ENCODE data around the gene LRRC10.
"Not testable (repeated sequence)": the region's sequence is repeated elsewhere in the genome, so short reads cannot be mapped to it uniquely, and the experiment has no call there.

LRRC10 gene

DNA sequence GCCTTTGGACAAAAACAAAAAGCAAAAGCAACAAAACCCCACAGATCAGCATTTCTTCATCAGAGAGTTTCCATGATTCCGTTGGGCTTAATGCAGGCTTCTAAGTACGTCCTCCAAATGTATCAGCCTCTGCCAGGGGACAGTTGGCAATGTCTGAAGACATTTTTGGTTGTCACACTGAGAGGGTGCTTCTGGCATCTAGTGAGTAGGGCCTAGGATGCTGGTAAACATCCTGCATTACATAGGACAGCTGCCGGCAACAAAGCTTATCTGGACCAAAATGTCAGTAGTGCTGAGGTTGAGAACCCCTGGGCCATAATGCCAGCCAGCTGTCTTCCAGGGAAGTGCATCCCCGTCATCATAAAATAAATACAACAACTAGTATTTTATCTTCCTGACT is 9.4 kb upstream of the LRRC10 start:
- no peak for DNase-seq

DNA sequence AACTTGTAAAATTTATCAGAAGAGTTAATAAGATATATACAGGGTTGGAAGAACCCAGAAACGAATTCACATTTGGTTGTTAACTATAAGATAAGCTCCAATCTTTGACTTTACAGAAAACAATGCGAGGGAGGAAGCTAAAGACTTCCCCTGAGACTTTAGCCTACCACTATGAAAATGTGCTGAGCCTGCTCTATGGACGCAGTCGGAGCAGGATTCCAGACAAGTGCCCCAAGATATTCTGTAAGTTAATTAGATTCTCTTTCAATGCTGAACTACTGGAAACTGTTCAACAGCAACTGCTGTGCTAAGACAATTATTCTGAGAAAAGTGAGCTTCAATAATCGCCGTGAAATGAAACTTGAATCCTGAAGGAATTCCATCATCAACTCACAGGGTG is 8.3 kb upstream of the LRRC10 start:
- no peak for DNase-seq

- no peak for DNase-seq
Observed at GRCh38 chr12:69616025-69616424, 5.3 kb upstream of the LRRC10 start.

- no peak for DNase-seq
Observed at GRCh38 chr12:69613351-69613750, 2.6 kb upstream of the LRRC10 start.

- DNase-seq, result no peak
Observed at GRCh38 chr12:69610126-69610525, 581 bp downstream of the LRRC10 start.

DNA sequence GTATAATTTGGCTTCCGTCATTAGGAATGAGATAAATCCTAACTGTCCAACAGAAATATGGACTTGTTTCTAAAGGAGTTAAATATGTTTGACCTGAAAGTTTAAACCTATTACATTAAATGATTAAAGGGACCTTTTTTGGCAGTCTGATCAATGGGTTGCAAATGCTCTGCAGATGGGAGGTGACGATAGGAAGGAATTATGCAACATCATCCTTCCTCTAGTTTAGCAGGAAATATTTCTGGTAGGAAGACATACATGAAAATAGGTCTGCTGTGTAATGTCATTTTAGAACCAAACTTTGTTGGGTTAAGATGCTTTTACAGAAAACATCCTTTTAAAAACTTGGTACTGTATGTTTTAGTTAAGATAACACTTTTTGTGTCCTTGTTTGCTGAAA is 2.6 kb downstream of the LRRC10 start:
- DNase-seq, result no peak

DNA sequence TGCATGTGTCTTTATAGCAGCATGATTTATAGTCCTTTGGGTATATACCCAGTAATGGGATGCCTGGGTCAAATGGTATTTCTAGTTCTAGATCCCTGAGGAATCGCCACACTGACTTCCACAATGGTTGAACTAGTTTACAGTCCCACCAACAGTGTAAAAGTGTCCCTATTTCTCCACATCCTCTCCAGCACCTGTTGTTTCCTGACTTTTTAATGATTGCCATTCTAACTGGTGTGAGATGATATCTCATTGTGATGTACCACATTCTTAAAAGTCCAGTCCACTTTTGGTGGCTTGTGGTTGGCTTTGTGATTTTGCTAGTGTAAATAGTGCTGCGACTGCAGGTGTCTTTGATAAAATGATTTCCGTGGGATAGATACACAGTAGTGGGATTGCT is 6.4 kb downstream of the LRRC10 start:
- DNase-seq, result not testable (repeated sequence)

GRCh38 chr12:69603556-69603955 is 7.2 kb downstream of the LRRC10 start:
- not testable (repeated sequence) for DNase-seq

DNA sequence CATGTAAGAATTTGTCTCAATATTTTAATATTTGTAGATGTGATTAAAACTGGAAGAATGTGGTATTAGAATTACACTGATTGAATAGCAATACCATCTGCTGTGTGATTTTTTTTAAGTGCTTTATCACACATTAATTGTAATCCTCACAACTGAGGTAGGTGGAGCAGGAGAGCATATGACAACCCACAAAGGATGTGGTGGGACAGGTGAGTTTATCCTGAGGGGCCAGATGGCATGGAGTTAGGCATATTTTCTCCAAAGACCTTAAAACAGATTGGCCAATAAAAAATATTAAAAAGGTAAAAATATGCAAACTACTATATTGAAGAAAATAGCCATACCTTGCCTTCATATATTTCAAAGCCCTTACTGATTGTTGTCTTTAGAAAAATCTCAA is 7.8 kb downstream of the LRRC10 start:
- no peak for DNase-seq

GRCh38 chr12:69601962-69602685 is 8.6 kb downstream of the LRRC10 start:
- DNase-seq, result no peak

DNA sequence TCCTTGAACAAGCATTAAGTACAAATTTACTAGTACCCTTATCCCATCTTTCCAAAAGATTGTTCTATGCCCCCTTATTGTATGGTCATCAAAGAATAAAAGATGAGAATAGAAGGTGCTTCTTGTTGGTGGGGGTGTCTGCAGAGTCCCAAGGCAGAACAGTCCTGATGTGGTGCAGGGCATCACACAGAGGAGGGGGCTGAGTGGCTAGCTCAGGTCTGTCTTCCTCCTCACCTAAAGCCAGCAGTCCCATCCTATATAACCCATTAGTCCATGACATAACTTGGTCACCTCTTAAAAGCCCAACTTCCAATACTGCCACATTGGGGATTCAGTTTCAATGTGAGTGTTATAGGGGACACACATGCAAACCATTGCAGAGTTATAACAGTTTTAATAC is 9.9 kb downstream of the LRRC10 start:
- no peak for DNase-seq

GRCh38 chr12:69598174-69598753 is 12.4 kb downstream of the LRRC10 start:
- no peak for DNase-seq

DNA sequence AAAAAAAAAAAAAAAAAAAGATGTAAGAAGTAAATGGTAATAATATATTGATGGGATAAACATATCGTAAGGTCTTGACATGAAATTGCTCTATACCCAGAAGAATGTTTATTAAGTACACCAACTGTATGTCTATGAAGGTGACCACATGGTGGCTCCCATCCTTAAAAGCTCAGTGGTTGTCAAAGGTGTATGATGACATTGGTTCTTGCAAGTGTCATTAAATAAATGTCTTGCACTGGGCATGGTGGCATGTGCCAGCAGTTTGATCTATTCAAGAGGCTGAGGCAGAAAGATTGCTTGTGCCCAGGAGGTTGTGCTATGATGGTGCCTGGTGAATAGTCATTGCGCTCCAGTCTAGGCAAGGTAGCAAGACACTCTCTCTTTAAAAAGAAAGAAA is 15.0 kb downstream of the LRRC10 start:
- DNase-seq, result no peak

DNA sequence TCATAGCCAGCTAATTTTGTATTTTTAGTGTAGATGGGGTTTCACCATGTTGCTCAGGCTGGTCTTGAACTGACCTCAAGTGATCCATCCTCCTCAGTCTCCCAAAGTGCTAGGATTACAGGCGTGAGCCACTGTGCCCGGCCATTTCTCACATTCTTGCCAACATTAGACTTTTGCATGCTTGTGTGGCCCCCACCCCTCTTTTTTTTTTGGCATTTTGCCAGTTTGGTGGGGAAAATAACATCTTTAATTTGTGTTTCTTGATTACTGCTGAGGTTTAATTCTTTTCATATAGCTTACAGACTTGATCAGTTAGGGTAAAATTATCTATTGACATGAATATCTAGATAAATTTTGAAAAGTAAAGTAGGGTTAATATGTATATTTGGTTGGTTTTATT is 21.6 kb downstream of the LRRC10 start:
- DNase-seq, result no peak

- no peak for DNase-seq
Observed at GRCh38 chr12:69588527-69588926, 22.2 kb downstream of the LRRC10 start.

DNA sequence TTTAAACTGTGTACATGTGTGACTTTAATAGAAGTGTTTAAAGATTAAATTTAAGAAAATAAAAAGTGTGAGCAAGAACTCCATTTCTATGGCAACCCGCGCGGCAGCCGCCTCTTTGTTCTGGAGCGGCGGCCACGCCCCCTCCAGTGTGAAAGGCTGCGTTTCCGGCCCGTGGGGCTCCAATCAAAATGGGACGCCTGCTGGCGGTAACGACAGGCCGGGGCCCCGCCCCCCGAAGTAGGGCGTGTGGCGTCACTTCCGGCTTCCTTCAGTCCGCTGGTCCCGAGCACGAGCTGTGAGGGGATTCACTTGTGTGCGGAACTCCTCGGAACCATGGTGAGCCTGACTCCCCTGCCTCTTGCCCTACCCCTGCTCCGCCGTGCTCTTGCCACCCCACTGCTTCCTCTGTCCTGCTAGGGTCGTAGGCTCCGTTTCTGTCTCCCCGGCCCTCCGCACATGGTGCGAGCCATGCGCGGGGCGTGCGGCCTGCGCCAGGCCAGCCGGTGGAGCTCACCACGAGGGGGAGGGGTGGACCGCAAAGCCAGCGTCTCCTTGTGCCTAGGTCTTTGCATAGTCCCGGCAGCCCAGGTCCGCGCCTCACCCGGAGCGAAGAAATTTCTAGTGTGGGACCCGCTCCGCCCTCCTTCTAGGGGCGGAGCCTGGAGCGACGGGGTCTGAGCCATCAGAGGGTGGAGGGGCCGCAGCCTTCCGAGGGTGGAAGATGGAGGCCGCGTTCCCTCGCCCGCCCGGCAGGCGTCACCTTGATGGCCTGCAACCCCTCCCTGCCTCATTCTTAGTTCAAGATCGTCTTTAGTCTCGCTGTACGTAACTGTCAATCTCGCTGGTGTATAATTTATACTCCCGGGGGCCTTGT is 25.3 kb downstream of the LRRC10 start, which contains the start of gene CCT2:
TSS of gene CCT2 (plus strand) at position 271 of the 874 bp plus-strand sequence. CDS start at position 334, 63 bp downstream.
- DNase-seq, result peak; percentile 64 to 98 (median 92)

DNA sequence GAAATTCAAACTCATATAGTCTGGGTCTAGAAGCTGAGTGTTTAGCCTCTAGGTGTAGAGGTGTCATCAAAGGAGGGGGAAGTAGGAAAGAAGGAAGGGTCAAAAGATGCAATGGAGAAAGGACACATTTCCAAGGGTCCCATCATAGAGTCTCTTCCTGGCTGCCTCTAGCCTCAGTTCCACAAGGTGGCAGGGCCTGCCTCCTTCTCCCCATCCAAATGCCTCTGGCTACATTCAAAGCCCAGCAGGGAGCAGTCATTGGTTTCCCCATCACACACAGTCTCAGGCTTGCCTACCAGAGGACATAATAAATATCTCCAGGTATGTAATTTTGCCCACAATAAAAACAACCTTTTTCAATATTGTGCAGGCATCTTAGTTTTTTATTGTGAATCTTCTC is 27.5 kb downstream of the LRRC10 start:
- no peak for DNase-seq

DNA sequence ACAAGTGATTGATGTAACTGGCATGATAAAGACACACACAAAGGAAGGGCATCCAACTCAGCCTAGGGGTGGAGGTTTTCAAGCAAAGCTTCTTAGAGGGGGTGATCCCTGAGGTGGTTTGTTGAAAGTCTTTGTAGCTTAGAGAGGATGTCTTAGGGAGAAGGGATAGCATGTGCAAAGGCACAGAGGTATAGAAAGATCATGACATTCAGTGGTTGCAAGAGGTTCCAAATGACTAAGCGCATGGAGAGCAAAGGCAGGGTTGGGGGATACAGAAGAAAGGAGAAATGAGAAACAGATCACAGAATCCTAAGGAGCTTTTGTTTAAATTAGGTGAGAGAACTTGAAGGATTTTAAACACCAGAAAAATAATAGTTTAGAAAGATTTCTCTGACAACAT is 30.6 kb downstream of the LRRC10 start:
- DNase-seq, result no peak

- DNase-seq, result no peak
Observed at GRCh38 chr12:69579029-69579428, 31.7 kb downstream of the LRRC10 start.

DNA sequence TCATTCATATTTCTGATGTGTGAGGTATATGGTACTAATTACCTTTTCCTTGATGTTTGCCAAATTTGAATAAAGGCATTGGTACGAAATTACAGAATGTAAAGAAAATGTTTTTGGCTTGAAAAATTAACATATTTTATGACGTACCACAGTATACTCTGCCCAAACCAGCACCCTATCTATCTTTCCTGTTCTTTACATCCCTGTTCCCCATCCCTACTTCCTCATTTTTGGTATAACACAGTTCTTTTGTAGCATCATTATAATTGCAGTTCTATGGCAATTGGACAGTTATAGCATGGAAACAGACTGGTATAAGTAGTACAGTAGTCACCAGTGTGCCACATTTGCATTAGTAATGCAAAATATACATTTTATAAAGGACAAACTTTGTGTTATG is 32.4 kb downstream of the LRRC10 start:
- no peak for DNase-seq

DNA sequence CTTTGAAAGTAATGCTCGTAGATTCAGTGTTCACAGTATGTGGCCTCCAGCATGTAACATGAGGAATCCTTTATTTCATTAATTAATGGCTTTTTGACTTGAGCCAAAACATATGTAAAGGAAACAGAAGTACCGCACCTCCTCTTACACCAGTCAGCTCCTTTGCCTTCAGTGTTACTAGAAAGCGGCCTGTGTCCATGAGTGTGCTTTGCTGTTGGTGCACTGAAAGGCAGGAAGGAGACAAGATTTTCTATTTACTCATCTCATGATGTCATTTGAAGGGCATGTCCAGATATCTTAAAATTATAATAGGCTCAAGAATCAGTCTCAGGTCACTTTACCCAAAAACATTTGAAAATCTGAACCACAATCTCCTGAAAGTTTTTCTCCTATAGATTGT is 35.4 kb downstream of the LRRC10 start:
- no peak for DNase-seq
